Skeletal muscle tissue (tissue), 4 donors: ENCODE results near the gene HOTAIR. TPM values are rescaled to one million over a fixed set of nuclear protein-coding genes. Genes with fewer than 3 reads are reported as not detected.
A peak's percentile ranks its signal among the peaks of the same experiment; 100 is the strongest.

Experiments used
- H3K27ac ChIP-seq: one replicate; pipeline ENCODE4 v1.7.0; 2013; ENCODE audit warnings: mild to moderate bottlenecking, low read depth, low read length, inconsistent platforms
- H3K27me3 ChIP-seq, 3 donors: one replicate each; pipeline ENCODE4 v1.7.0; 2013; ENCODE audit warnings: low read length in 3 of 3; ENCODE audit not compliant: control insufficient read depth in 3 of 3, insufficient read depth in 3 of 3
- H3K36me3 ChIP-seq, 3 donors: one replicate each; pipeline ENCODE4 v1.7.0; 2013; ENCODE audit warnings: low read length in 3 of 3; ENCODE audit not compliant: control insufficient read depth in 3 of 3, insufficient read depth in 3 of 3
- H3K4me1 ChIP-seq, 3 donors: one replicate each; pipeline ENCODE4 v1.7.0; 2013; ENCODE audit warnings: low read length in 3 of 3, mild to moderate bottlenecking in 3 of 3; ENCODE audit not compliant: control insufficient read depth in 3 of 3, insufficient read depth in 3 of 3
- H3K4me3 ChIP-seq, 3 donors: one replicate each; pipeline ENCODE4 v1.7.0; 2013; ENCODE audit warnings: low read length in 3 of 3
- H3K9ac ChIP-seq, 3 donors: one replicate each; pipeline ENCODE4 v1.7.0; 2013; ENCODE audit warnings: low read length in 3 of 3, mild to moderate bottlenecking in 3 of 3, moderate library complexity in 2 of 3, low read depth in 1 of 3
- H3K9me3 ChIP-seq, 3 donors: one replicate each; pipeline ENCODE4 v1.7.0; 2013; ENCODE audit warnings: low read length in 3 of 3; ENCODE audit not compliant: control insufficient read depth in 3 of 3
- total RNA-seq: library from RNA; depleted of rRNA; stranded (reverse); fragments of >200 nt; gene quantifications from one replicate; pipeline ENCODE4 v1.2.3, GENCODE V29; 2014
- donor health status: Osteomylitis.

The HOTAIR gene
- total RNA-seq, 1 donor from 2014 or later, result 2.1 TPM

DNA sequence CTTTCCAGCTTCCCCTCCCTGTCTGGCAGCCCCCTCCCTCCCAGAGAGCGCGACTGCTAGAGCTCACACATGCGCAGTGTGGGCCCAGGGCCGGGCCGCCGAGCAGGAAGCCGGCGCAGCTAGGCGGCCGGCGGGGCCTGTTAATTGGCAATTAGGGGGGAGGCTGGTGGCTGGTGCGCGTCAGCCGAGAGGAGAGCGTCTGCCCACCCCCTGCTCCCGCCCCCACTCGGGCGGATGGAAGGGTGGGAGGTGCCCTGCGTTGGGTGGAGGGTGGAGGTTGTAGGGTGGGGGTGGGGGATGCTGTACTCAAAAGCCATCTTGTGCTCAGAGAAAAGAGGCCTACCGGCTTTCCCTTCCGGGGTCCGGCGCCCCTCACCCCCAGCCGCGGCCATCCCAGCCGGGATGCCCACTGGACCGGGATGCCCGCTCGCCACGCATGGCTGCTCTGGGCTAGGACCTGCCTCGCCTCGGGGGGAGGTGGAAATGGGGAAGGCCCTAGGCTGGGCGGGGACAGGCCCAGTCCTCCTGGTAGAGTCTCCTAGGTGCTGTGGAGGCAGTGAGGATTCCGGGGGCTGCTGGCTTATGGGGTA, 43.2 kb upstream of the HOTAIR start:
- peaks cover 54 to 69% (median 54%) of the 10 kb centered on the region in 3 donors for H3K4me1 ChIP-seq
- H3K9me3 ChIP-seq, result no peaks in the 10 kb centered on the region
- H3K9ac ChIP-seq, result peak overlapping the region; percentile 90 to 98 (median 94)
- H3K27me3 ChIP-seq, result no peaks in the 10 kb centered on the region
- H3K36me3 ChIP-seq, result no peaks in the 10 kb centered on the region
- H3K27ac ChIP-seq, result peak overlapping the region; percentile 99
- H3K4me3 ChIP-seq, result peak overlapping the region; percentile 79 to 85 (median 84)

DNA sequence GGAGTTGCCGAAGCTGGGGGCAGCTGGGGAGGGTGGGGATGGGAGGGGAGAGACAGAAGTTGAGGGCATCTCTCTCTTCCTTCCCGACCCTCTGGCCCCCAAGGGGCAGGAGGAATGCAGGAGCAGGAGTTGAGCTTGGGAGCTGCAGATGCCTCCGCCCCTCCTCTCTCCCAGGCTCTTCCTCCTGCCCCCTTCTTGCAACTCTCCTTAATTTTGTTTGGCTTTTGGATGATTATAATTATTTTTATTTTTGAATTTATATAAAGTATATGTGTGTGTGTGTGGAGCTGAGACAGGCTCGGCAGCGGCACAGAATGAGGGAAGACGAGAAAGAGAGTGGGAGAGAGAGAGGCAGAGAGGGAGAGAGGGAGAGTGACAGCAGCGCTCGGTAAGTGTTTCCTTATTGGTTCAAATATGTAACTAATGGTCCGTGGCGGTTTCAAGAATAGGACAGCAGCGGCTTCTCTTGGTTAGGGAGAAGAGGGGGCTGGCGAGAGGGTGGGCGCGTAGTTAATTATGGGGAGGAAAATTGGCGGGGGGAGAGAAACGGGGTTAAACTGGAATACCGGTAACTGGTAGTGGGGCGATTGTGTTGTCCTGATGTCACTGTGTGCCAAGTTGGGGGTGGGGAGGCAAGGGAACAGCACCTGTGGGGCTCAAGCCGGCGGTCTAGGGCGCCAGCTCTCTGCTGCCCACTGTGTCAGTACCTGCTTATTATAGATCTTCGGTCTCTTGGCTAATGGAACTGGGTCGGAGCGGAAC, 42.5 kb upstream of the HOTAIR start:
- H3K27ac ChIP-seq, result peak overlapping the region; percentile 99
- no peaks in the 10 kb centered on the region for H3K27me3 ChIP-seq
- peak overlapping the region; percentile 79 to 85 (median 84) for H3K4me3 ChIP-seq
- H3K4me1 ChIP-seq, result peaks cover 51 to 65% (median 52%) of the 10 kb centered on the region in 3 donors
- H3K9ac ChIP-seq, result peak overlapping the region; percentile 90 to 98 (median 94)
- H3K36me3 ChIP-seq, result no peaks in the 10 kb centered on the region
- no peaks in the 10 kb centered on the region for H3K9me3 ChIP-seq

DNA sequence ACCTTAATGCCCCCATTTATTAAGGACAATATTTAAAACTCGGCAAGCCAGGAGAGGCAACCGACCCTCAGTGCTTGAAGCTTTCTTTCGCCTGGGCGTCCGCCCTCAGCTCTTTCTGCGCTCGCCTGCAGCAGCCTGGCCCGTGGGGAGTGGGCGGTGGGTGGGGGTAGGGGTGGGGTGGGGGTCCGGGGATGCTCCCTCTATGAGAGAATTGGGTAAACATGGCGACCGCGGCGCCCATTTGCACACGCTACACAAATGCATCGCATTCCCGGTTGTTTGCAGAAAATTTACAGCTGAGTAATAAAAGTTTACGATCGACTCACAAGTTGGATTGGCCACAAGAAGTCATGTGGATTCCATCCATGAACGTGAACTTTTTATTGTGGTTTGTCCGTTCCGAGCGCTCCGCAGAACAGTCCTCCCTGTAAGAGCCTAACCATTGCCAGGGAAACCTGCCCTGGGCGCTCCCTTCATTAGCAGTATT, 41.8 kb upstream of the HOTAIR start:
- Histone ChIP-seq H3K27me3 (no peaks in the 10 kb centered on the region), H3K36me3 (no peaks in the 10 kb centered on the region), H3K4me3 (peak overlapping the region; percentile 79 to 85 (median 84)), H3K4me1 (peaks cover 45 to 58% (median 45%) of the 10 kb centered on the region in 3 donors), H3K9me3 (no peaks in the 10 kb centered on the region), H3K27ac (peak overlapping the region; percentile 99), H3K9ac (peak overlapping the region; percentile 74 to 98 (median 90))

DNA sequence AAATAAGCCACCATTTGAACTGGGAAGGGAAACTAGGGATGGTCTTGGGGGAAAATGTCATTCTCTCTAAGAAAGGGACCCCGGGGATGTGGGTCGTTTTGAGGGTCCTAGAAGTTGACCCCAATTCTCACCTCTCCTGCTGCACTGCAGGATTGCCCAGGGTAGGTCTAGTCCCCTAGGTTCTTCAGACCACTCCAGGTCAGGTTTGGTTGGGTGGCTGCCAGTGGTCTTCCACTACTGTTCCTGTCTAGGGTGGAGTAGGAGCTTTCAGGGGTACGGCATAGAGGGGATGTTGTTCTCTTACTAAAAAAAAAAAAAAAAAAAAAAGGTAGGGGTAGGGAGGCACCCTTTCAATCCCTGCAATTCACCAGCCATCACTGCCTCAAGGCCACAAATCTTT, 41.3 kb upstream of the HOTAIR start:
- Histone ChIP-seq H3K4me3 (peak overlapping the region; percentile 55 to 85 (median 61)), H3K9me3 (no peaks in the 10 kb centered on the region), H3K27ac (peak overlapping the region; percentile 93), H3K27me3 (peaks cover 0 to 2% (median 0%) of the 10 kb centered on the region in 3 donors), H3K9ac (peak overlapping the region in 2 of 3 donors; percentile 54 to 90), H3K36me3 (no peaks in the 10 kb centered on the region), H3K4me1 (peaks cover 41 to 56% (median 41%) of the 10 kb centered on the region in 3 donors)

DNA sequence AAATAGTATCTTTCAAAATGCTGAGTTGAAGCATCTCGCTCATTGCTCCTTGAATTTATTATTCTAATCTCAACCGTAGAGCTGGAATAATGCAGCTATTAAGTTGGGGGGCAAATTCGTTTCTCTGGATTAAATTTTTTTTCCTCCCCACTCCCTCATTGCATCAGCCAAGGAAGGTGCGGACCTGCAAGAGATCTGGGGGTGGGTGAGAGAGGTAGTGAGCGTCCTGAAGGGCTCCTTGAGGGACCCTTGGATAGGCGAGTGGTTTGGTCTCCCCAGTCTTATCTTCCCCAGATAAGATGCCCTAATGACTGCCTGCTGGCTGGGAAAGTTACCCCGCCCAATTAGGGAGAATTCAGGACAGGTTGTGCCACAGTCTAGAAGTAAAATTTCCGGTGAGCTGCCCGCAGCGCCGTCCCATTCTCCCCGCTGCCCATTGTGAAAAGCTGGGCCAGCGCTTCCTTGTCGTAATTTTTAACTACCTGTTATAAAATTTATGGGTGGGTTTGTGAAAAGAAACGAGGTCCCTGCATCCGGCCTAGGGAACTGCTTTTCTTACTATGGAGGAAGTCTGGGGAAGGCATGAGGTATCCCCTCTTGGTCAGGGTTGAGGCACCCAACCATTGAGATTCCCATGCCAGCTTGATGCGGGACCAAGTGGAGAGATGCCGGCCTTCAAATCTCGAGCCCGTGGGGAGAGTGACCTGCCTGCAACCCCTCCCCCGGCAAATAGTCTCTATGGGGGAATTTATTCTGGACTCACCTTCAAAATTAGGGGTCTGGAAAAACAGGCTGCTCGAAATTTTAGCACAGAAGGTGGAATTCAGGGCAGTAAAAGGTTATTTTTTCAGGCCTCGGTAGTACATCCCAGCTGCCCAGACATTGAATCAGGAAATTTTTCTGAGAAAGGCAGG, 40.5 kb upstream of the HOTAIR start:
- H3K36me3 ChIP-seq, result no peaks in the 10 kb centered on the region
- peaks cover 33 to 50% (median 33%) of the 10 kb centered on the region in 3 donors for H3K4me1 ChIP-seq
- H3K4me3 ChIP-seq, result peak overlapping the region in 1 of 3 donors; percentile 63
- peak overlapping the region; percentile 93 for H3K27ac ChIP-seq
- H3K27me3 ChIP-seq, result peaks cover 0 to 2% (median 0%) of the 10 kb centered on the region in 3 donors
- H3K9me3 ChIP-seq, result no peaks in the 10 kb centered on the region
- peak overlapping the region; percentile 13 to 90 (median 16) for H3K9ac ChIP-seq

DNA sequence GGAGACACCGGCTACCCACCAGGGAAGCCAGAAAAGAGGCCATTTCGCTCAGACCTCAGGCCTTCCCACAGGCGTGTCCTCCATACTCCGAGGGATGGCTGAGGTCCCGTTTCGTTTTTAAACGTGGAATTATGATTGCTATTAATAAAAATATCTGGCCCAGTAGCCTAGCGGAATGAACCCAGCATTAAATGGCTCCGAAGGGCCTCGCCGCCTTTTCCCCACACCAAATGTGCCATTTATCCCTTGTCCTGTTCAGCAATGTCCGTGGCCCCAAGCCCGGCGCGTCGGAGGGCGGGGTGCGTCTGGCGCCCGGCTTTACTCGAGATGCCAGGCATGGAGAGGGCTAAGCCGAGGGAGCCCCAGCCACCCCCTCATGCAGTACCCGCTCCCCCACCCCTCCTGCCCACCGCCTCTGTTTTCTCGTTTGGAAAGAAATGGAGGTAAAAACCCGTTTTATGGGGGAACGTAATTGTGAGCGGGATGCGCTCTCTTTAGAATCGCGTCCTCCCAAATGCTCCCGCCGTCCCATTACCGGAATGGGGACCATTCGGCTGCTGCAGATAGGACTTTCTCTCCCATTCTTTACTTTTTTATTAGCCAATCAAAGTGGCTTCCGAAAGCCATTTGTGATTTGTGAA, 39.7 kb upstream of the HOTAIR start:
- H3K4me3 ChIP-seq, result peak overlapping the region; percentile 63 to 74 (median 74)
- peak overlapping the region; percentile 89 to 90 (median 89) for H3K9ac ChIP-seq

DNA sequence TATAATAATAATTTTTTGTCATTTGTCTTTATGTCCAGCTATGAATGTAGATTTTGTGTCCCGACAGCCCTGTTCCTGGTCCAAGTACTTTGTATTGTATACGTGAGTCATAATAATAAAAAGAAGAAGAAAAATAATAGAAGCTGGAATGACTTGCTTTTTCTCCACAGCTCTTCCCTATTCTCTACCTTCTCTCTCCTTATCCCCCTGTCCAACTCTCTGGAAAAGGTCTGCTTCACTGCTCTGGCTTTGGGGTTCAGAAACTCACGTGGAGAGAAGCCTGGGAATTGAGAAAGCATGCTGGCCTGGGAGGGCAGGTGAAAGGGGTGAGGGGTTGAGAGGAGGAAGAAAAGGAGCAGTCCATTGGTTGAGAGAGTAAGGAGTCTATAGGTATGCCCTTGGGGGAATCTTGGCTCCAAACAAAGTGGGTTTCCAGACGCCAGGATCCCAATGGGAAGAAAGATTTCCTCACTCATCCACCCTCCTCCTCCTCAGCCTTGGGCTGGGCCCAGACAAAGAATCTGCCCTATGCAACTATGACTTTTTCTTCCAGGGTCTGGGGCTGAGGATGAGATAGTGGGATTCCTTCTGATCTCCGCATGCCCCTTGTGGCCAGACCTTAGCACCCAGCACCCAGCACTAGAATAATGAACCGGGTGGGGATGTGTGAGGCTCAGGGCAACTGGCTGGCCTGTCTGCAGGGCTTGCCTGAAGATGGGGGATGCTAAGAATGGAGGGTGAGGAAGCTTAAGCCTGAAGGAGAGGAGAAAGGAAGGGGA, 38.1 kb upstream of the HOTAIR start:
- H3K27ac ChIP-seq, result peak overlapping the region; percentile 93
- H3K36me3 ChIP-seq, result no peaks in the 10 kb centered on the region
- H3K27me3 ChIP-seq, result peaks cover 0 to 2% (median 0%) of the 10 kb centered on the region in 3 donors
- H3K4me1 ChIP-seq, result peaks cover 40 to 54% (median 47%) of the 10 kb centered on the region in 3 donors
- H3K4me3 ChIP-seq, result no peak overlapping the region
- H3K9ac ChIP-seq, result peak overlapping the region; percentile 7 to 89 (median 33)
- H3K9me3 ChIP-seq, result no peaks in the 10 kb centered on the region

More for the DNA sequence above, 39.7 kb upstream of the HOTAIR start:
- Histone ChIP-seq H3K27me3 (peaks cover 0 to 2% (median 0%) of the 10 kb centered on the region in 3 donors), H3K36me3 (no peaks in the 10 kb centered on the region), H3K9me3 (no peaks in the 10 kb centered on the region), H3K27ac (peak overlapping the region; percentile 93), H3K4me1 (peaks cover 36 to 49% (median 37%) of the 10 kb centered on the region in 3 donors)

DNA sequence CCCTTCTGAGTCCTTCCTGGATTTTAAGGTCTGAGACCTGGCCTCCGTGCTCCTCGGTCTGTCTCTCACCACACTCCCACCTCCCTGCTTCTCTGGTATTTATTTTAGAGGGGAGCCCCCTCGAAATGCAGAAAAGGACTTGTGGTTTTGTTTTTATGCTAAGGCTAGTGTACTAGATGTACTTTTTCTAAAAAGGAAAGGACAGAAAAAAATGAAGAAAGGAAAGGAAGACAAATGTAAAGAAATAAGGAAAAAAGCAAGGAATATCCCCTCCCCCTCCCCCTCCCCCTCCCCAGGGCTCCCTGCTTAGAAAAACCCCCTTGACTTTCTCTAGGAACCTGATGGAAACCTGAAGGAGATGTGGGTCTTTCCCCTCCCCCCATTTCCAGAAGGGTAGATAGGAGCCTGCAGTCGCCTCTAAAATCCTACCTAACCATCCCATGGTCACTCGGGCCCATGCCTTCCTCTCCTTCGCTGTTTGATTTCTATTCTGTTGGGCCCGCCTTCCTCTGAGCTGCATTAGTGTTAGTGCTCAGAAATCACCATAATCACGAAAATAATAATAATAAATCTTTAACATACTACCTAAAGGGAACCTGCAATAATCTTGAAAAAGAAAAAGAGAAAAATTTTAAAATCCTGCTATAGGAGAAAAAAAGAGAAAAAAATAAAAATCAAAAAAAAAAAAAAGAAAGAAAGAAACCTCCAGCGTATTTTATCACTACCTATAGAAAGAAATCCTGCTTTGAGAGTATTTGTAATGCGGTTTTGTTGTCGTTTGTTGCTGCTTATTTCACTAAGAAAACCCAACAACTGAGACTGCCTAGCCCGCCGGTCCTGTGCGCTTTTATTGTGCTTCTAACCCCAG, 37.1 kb upstream of the HOTAIR start:
- Histone ChIP-seq H3K4me1 (peaks cover 49 to 62% (median 54%) of the 10 kb centered on the region in 3 donors), H3K9me3 (no peaks in the 10 kb centered on the region), H3K4me3 (peak overlapping the region in 1 of 3 donors; percentile 48), H3K27ac (peak overlapping the region; percentile 75), H3K36me3 (no peaks in the 10 kb centered on the region), H3K9ac (peak overlapping the region; percentile 33 to 85 (median 78)), H3K27me3 (peaks cover 0 to 2% (median 0%) of the 10 kb centered on the region in 3 donors)
